GM19023 (cell line): ENCODE measurements around the gene PRR13.
"Not testable (repeated sequence)": the region's sequence is repeated elsewhere in the genome, so short reads cannot be mapped to it uniquely, and the experiment has no call there.

ENCODE experiments used
- ATAC-seq: cut with Tn5 transposase; IDR thresholded peaks from one replicate; pipeline ENCODE4 v1.9.1; 2021; ENCODE audit warnings: mild to moderate bottlenecking, moderate library complexity; ENCODE audit not compliant: unreplicated experiment

PRR13 gene

GRCh38 chr12:53435326-53435725 lies 6.2 kb upstream of the PRR13 start:
- ATAC-seq = not testable (repeated sequence)

GRCh38 chr12:53439582-53439981 lies 2.0 kb upstream of the PRR13 start:
- not testable (repeated sequence) for ATAC-seq

- ATAC-seq = no peak
Measured at GRCh38 chr12:53443955-53444354, 2.4 kb downstream of the PRR13 start.

GRCh38 chr12:53444593-53445325 lies 3.2 kb downstream of the PRR13 start:
- not testable (repeated sequence) for ATAC-seq

GRCh38 chr12:53450936-53451335 lies 9.4 kb downstream of the PRR13 start:
- ATAC-seq = no peak

- ATAC-seq = peak; percentile 95
Measured at GRCh38 chr12:53451661-53452158, 10.2 kb downstream of the PRR13 start, which contains the start of gene PCBP2. Gene PCBP2, plus strand, starts transcription at chr12:53452102. Its CDS starts 2,699 bp downstream, at chr12:53454801.

GRCh38 chr12:53452159-53453077 lies 10.9 kb downstream of the PRR13 start:
- no peak for ATAC-seq

- ATAC-seq = no peak
Measured at GRCh38 chr12:53453953-53454640, 12.6 kb downstream of the PRR13 start.

GRCh38 chr12:53454707-53455106 lies 13.2 kb downstream of the PRR13 start:
- no peak for ATAC-seq

- ATAC-seq = no peak
Measured at GRCh38 chr12:53456654-53457366, 15.3 kb downstream of the PRR13 start.

- ATAC-seq = no peak
Measured at GRCh38 chr12:53459097-53459496, 17.6 kb downstream of the PRR13 start.

- no peak for ATAC-seq
Measured at GRCh38 chr12:53461059-53461458, 19.5 kb downstream of the PRR13 start.

- no peak for ATAC-seq
Measured at GRCh38 chr12:53461591-53461990, 20.1 kb downstream of the PRR13 start.

GRCh38 chr12:53462935-53463334 lies 21.4 kb downstream of the PRR13 start:
- no peak for ATAC-seq

GRCh38 chr12:53463802-53464560 lies 22.4 kb downstream of the PRR13 start:
- ATAC-seq = no peak

GRCh38 chr12:53464685-53465418 lies 23.3 kb downstream of the PRR13 start:
- ATAC-seq = no peak

- ATAC-seq = no peak
Measured at GRCh38 chr12:53465679-53466078, 24.1 kb downstream of the PRR13 start.

GRCh38 chr12:53466640-53467039 lies 25.1 kb downstream of the PRR13 start:
- ATAC-seq = no peak

GRCh38 chr12:53467082-53467481 lies 25.5 kb downstream of the PRR13 start:
- ATAC-seq = no peak
